Uterus (tissue), 4 donors: Measurements from ENCODE around the gene FBP1. TPM values are rescaled to one million over a fixed set of nuclear protein-coding genes. Genes with fewer than 3 reads are reported as not detected.

Experiments
- DNase-seq, 2 donors: peaks; one replicate each; pipeline ENCODE4 v3.0.0-alpha.2; 2019 to 2020
- H3K27ac ChIP-seq, 2 donors: fragments of 200-600 bp; sonication (generic); 1 replicate in 1 of 2; 2 replicates in 1 of 2; pipeline ENCODE4 v1.5.1; 2016 to 2018
- H3K27me3 ChIP-seq, 2 donors: fragments of 200-600 bp; sonication (generic); one replicate each; pipeline ENCODE4 v1.5.1; 2018 to 2019; ENCODE audit warnings: control low read depth in 1 of 2
- H3K36me3 ChIP-seq, 2 donors: fragments of 200-600 bp; sonication (generic); one replicate each; pipeline ENCODE4 v1.5.1; 2019; ENCODE audit warnings: control low read depth in 1 of 2
- H3K4me1 ChIP-seq, 2 donors: fragments of 200-600 bp; sonication (generic); one replicate each; pipeline ENCODE4 v1.5.1; 2018 to 2019; ENCODE audit warnings: control low read depth in 1 of 2
- H3K4me3 ChIP-seq, 2 donors: fragments of 200-600 bp; sonication (generic); 1 replicate in 1 of 2; 2 replicates in 1 of 2; pipeline ENCODE4 v1.5.1; 2018 to 2019; ENCODE audit warnings: mild to moderate bottlenecking in 1 of 2
- H3K9me3 ChIP-seq, 2 donors: fragments of 200-600 bp; sonication (generic); one replicate each; pipeline ENCODE4 v1.5.1; 2019; ENCODE audit warnings: control low read depth in 1 of 2
- POLR2A ChIP-seq, 2 donors: fragments of 450-650 bp; IDR thresholded peaks; one replicate each; pipeline ENCODE4 v1.6.1; 2016; ENCODE audit warnings: antibody characterized with exemption in 2 of 2, mild to moderate bottlenecking in 1 of 2, moderate library complexity in 1 of 2
- intact Hi-C: fragments of 100-400 bp; cut with DNase I; formaldehyde crosslinking; loops from one replicate; pipeline ENCODE4 v1.15.1; 2023; ENCODE audit warnings: low total_unique reads
- total RNA-seq, 4 donors: library from RNA; depleted of rRNA in 3 of 4; stranded (reverse); fragments of >200 nt in 3 of 4; gene quantifications; one replicate each; pipeline versions ENCODE4 v1.1.0 to v1.2.4, GENCODE V29; 2014 to 2023
- TF ChIP-seq, protein P1 (sequence below), 4 experiments: fragments of 200-600 bp in 2 of 4; fragments of 450-650 bp in 2 of 4; sonication (generic) in 2 of 4; IDR thresholded peaks; one replicate each; pipeline ENCODE4 v1.5.1; 2016 to 2019; ENCODE audit warnings: antibody characterized with exemption in 4 of 4, mild to moderate bottlenecking in 2 of 4, moderate library complexity in 1 of 4
- donor health status: DM: yes; HTN: yes; CAD: no.

FBP1 gene
- total RNA-seq, 4 donors from 2014 or later: 0.29 to 2.6 (median 0.90) TPM; not detected in 1

DNA sequence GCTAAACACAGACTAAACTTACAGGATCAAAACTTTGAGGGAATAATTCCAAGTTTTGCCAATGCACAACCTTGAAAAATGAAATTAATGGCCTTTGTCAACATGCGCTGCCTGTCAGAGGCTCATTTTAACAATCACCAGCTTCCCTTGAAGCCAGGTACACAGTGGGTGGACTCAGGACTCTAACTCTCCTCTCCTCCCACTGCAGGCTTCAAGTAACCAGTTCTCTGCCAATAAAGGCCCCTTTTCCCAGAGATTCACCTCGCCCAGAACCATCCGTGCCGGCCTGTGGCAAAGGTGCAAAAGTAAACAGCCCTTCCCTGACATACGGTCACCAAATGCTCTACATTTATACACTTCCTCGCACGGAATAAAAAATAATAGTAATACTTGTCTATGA is 27.2 kb downstream of the FBP1 start:
- H3K9me3 ChIP-seq: no peaks in the 10 kb centered on the region
- no peaks in the 10 kb centered on the region for H3K4me1 ChIP-seq
- TF ChIP-seq POLR2A (IDR thresholded peaks at IDR 0.05): no peak
- TF ChIP-seq, protein P1, sequence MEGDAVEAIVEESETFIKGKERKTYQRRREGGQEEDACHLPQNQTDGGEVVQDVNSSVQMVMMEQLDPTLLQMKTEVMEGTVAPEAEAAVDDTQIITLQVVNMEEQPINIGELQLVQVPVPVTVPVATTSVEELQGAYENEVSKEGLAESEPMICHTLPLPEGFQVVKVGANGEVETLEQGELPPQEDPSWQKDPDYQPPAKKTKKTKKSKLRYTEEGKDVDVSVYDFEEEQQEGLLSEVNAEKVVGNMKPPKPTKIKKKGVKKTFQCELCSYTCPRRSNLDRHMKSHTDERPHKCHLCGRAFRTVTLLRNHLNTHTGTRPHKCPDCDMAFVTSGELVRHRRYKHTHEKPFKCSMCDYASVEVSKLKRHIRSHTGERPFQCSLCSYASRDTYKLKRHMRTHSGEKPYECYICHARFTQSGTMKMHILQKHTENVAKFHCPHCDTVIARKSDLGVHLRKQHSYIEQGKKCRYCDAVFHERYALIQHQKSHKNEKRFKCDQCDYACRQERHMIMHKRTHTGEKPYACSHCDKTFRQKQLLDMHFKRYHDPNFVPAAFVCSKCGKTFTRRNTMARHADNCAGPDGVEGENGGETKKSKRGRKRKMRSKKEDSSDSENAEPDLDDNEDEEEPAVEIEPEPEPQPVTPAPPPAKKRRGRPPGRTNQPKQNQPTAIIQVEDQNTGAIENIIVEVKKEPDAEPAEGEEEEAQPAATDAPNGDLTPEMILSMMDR (IDR thresholded peaks at IDR 0.05): no peak
- intact Hi-C loops: no loop called here
- H3K4me3 ChIP-seq: no peak overlapping the region
- no peaks in the 10 kb centered on the region for H3K36me3 ChIP-seq
- no peak for DNase-seq
- no peak overlapping the region for H3K27ac ChIP-seq
- H3K27me3 ChIP-seq: no peaks in the 10 kb centered on the region

DNA sequence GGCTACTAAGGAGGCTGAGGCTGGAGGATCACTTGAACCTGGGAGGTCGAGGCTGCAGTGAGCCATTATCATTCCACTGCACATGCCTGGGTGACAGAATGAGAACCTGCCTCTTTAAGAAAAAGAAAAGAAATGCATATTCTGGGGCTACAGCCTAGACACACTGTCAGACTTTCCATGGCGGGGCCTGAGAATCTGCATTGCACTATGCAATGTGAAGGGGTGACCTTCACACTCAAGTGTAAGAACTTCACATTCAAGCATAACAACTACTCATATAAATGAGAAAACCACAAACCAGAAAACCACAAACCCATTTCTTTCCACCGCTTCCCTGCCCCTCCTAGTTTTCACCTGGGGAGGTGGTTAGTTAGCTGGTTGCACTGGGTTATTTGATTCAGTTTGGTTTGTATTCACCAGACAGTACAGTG is 27.7 kb downstream of the FBP1 start:
- H3K27me3 ChIP-seq: no peaks in the 10 kb centered on the region
- no peaks in the 10 kb centered on the region for H3K36me3 ChIP-seq
- no peak overlapping the region for H3K27ac ChIP-seq
- TF ChIP-seq, protein P1 (IDR thresholded peaks at IDR 0.05): no peak
- no peak for TF ChIP-seq POLR2A (IDR thresholded peaks at IDR 0.05)
- no peak overlapping the region for H3K4me3 ChIP-seq
- no peaks in the 10 kb centered on the region for H3K9me3 ChIP-seq
- intact Hi-C loops: no loop called here
- no peak for DNase-seq
- H3K4me1 ChIP-seq: no peaks in the 10 kb centered on the region

- TF ChIP-seq, protein P1 (IDR thresholded peaks at IDR 0.05): no peak
- no peak for TF ChIP-seq POLR2A (IDR thresholded peaks at IDR 0.05)
- no peak for DNase-seq
- no peaks in the 10 kb centered on the region for H3K4me1 ChIP-seq
Measured at GRCh38 chr9:94610181-94610606, 29.1 kb downstream of the FBP1 start.

GRCh38 chr9:94607423-94607691 is 32.0 kb downstream of the FBP1 start:
- TF ChIP-seq POLR2A (IDR thresholded peaks at IDR 0.05): no peak
- TF ChIP-seq, protein P1 (IDR thresholded peaks at IDR 0.05): no peak
- no peaks in the 10 kb centered on the region for H3K4me1 ChIP-seq
- H3K27me3 ChIP-seq: no peaks in the 10 kb centered on the region
- DNase-seq: no peak
- intact Hi-C loops: loop anchor here (10.0 kb wide), 1 partner anchor 513 kb away; no protein-coding TSS in a partner anchor
- no peaks in the 10 kb centered on the region for H3K9me3 ChIP-seq
- no peak overlapping the region for H3K4me3 ChIP-seq
- H3K36me3 ChIP-seq: no peaks in the 10 kb centered on the region
- H3K27ac ChIP-seq: no peak overlapping the region

More at GRCh38 chr9:94610181-94610606, 29.1 kb downstream of the FBP1 start:
- no peak overlapping the region for H3K4me3 ChIP-seq
- no peaks in the 10 kb centered on the region for H3K27me3 ChIP-seq
- no peaks in the 10 kb centered on the region for H3K36me3 ChIP-seq
- no peaks in the 10 kb centered on the region for H3K9me3 ChIP-seq
- H3K27ac ChIP-seq: no peak overlapping the region
- intact Hi-C loops: no loop called here

DNA sequence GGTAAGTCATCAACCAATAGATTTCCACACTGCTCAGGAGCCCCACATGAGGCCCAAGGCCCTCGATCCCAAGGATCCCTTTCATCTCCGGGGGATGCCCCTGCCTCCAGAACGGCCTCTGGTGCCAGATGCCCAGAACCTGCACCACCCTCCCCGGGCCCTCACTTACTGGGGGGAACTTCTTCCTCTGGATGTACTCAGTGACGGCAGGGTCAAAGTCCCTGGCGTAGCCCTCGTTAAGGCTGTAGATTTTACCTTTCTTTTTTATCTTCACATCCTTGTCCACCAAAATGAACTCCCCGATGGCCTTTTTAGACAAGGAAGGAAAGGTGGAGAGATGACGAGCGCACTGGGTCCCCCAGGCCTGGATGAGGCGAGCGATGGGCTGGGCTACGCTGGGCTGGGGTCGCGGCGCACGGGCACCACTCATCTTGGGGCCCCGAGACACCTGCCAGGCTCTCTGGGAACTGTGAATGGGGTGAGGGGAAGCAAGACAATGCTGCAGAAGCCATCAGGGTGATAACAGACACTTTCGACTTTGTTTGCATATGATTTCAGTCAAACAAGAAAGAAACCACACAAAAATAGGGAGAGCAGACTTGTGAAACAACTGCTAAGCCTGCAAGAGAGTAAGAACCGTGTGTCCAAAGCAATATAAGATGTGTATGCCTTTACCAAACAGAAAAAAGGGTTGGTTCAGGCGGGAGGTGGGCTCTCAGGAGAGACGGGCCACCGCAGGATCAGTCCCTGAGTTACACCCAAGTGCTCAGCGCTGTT is 32.5 kb downstream of the FBP1 start:
- Histone ChIP-seq H3K27me3 (no peaks in the 10 kb centered on the region), H3K36me3 (no peaks in the 10 kb centered on the region), H3K27ac (no peak overlapping the region), H3K4me3 (no peak overlapping the region), H3K4me1 (no peaks in the 10 kb centered on the region), H3K9me3 (no peaks in the 10 kb centered on the region)
- intact Hi-C loops: loop anchor here (10.0 kb wide), 1 partner anchor 512 kb away; no protein-coding TSS in a partner anchor
- TF ChIP-seq POLR2A (IDR thresholded peaks at IDR 0.05): no peak
- TF ChIP-seq, protein P1 (IDR thresholded peaks at IDR 0.05): no peak
- DNase-seq: no peak
